Measurements from ENCODE around the gene TRMT13.

Gene TRMT13

GRCh38 chr1:100131623-100132022, 1.3 kb upstream of the TRMT13 start:
- no peak overlapping the region for H3K4me3 ChIP-seq (ENCODE audit: control insufficient read depth, low read depth, low read length)
- DNase-seq (ENCODE audit: low read depth): no peak
- TF ChIP-seq CTCF (IDR thresholded peaks at IDR 0.05; ENCODE audit: control insufficient read depth, insufficient read depth, low read depth, low read length, missing control alignments): no peak

- DNase-seq (ENCODE audit: low read depth): peak; percentile 13
- H3K4me3 ChIP-seq (ENCODE audit: control insufficient read depth, low read depth, low read length): no peak overlapping the region
- TF ChIP-seq CTCF (IDR thresholded peaks at IDR 0.05; ENCODE audit: control insufficient read depth, insufficient read depth, low read depth, low read length, missing control alignments): no peak
Observed at GRCh38 chr1:100134872-100135271, 1.9 kb downstream of the TRMT13 start.

- TF ChIP-seq CTCF (IDR thresholded peaks at IDR 0.05; ENCODE audit: control insufficient read depth, insufficient read depth, low read depth, low read length, missing control alignments): no peak
- DNase-seq (ENCODE audit: low read depth): no peak
- H3K4me3 ChIP-seq (ENCODE audit: control insufficient read depth, low read depth, low read length): no peak overlapping the region
Observed at GRCh38 chr1:100137602-100138001, 4.6 kb downstream of the TRMT13 start.

- no peak overlapping the region for H3K4me3 ChIP-seq (ENCODE audit: control insufficient read depth, low read depth, low read length)
- TF ChIP-seq CTCF (IDR thresholded peaks at IDR 0.05; ENCODE audit: control insufficient read depth, insufficient read depth, low read depth, low read length, missing control alignments): no peak
- DNase-seq (ENCODE audit: low read depth): no peak
Observed at GRCh38 chr1:100141192-100141591, 8.2 kb downstream of the TRMT13 start.

GRCh38 chr1:100142343-100142742, 9.4 kb downstream of the TRMT13 start:
- no peak for DNase-seq (ENCODE audit: low read depth)
- no peak overlapping the region for H3K4me3 ChIP-seq (ENCODE audit: control insufficient read depth, low read depth, low read length)
- TF ChIP-seq CTCF (IDR thresholded peaks at IDR 0.05; ENCODE audit: control insufficient read depth, insufficient read depth, low read depth, low read length, missing control alignments): no peak

- DNase-seq (ENCODE audit: low read depth): peak; percentile 33
- no peak overlapping the region for H3K4me3 ChIP-seq (ENCODE audit: control insufficient read depth, low read depth, low read length)
- no peak for TF ChIP-seq CTCF (IDR thresholded peaks at IDR 0.05; ENCODE audit: control insufficient read depth, insufficient read depth, low read depth, low read length, missing control alignments)
Observed at GRCh38 chr1:100145116-100145515, 12.2 kb downstream of the TRMT13 start.

- no peak overlapping the region for H3K4me3 ChIP-seq (ENCODE audit: control insufficient read depth, low read depth, low read length)
- no peak for DNase-seq (ENCODE audit: low read depth)
- TF ChIP-seq CTCF (IDR thresholded peaks at IDR 0.05; ENCODE audit: control insufficient read depth, insufficient read depth, low read depth, low read length, missing control alignments): no peak
Observed at GRCh38 chr1:100146958-100147357, 14.0 kb downstream of the TRMT13 start.

All from AG09309 (cell line).